Mononuclear cell (primary cell): Measurements from ENCODE around the gene GTPBP6. TPM values are rescaled to one million over a fixed set of nuclear protein-coding genes. Genes with fewer than 3 reads are reported as not detected.

ENCODE experiments used
- H3K27me3 ChIP-seq: 2 replicates; pipeline ENCODE4 v1.6.0; 2011; ENCODE audit warnings: low read length, control low read depth; ENCODE audit not compliant: insufficient read depth
- H3K4me1 ChIP-seq: 2 replicates; pipeline ENCODE4 v1.5.1; 2011; ENCODE audit warnings: mild to moderate bottlenecking, low read length, control low read depth; ENCODE audit not compliant: insufficient read depth
- H3K4me3 ChIP-seq: 2 replicates; pipeline ENCODE4 v1.5.1; 2011; ENCODE audit warnings: mild to moderate bottlenecking, low read length, moderate library complexity
- H3K9me3 ChIP-seq: 2 replicates; pipeline ENCODE4 v1.5.1; 2011; ENCODE audit warnings: low read depth, mild to moderate bottlenecking, control low read depth, low read length
- total RNA-seq: library from RNA; depleted of rRNA; stranded (reverse); fragments of >200 nt; gene quantifications from one replicate; pipeline ENCODE4 v1.2.3, GENCODE V29; 2012

GTPBP6 gene, protein sequence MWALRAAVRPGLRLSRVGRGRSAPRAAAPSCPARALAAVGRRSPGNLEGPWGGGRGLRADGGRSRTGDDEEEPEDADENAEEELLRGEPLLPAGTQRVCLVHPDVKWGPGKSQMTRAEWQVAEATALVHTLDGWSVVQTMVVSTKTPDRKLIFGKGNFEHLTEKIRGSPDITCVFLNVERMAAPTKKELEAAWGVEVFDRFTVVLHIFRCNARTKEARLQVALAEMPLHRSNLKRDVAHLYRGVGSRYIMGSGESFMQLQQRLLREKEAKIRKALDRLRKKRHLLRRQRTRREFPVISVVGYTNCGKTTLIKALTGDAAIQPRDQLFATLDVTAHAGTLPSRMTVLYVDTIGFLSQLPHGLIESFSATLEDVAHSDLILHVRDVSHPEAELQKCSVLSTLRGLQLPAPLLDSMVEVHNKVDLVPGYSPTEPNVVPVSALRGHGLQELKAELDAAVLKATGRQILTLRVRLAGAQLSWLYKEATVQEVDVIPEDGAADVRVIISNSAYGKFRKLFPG
- total RNA-seq: 27.4 TPM

DNA sequence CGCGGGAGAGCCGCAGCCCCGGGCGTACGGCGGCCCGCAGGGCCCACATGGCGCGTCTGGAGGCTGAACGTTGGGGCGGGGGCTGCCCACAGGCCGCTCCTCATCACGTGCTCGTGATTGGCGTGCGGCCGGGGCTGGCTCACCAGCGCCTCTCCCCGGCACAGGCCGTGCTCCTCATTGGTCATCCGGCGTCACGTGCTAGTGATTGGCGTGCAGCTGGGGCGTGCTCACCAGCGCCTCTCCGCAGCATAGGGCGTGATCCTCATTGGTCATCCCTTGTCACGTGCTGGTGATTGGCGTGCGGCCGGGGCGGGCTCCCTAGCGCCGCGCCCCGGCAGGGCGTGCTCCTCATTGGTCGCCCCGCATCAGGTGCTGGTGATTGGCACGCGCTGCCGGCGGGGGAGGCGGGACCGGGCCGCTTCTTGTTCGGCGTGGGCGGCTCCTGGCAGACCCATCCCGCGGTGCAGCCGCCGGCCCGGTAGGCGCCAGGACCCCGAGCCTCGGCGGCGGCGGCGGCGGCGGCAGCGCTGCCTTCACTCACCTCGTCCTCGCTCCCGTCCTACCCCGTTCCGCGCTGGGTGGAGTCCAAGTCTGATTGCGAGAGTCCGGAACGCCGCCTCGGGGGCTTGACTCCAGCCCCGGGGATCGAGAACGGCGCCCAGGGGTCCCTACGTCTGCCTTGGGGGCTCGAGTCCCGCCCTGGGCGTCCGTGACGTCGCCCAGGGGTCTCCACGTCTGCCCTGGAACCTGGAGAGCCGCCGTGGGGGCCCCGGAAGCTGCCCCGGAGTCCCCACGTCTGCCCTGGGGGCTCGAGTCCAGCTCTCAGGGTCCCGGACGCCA lies at the start of gene GTPBP6:
Gene GTPBP6, minus strand, starts transcription at position 58 of the 840 bp plus-strand sequence. Its CDS starts 9 bp downstream, at position 49.
- H3K4me1 ChIP-seq: peaks cover 24% of the 10 kb centered on the region
- H3K9me3 ChIP-seq: no peaks in the 10 kb centered on the region
- H3K4me3 ChIP-seq: peak within 1 kb of the TSS; percentile 76
- H3K27me3 ChIP-seq: no peaks in the 10 kb centered on the region

DNA sequence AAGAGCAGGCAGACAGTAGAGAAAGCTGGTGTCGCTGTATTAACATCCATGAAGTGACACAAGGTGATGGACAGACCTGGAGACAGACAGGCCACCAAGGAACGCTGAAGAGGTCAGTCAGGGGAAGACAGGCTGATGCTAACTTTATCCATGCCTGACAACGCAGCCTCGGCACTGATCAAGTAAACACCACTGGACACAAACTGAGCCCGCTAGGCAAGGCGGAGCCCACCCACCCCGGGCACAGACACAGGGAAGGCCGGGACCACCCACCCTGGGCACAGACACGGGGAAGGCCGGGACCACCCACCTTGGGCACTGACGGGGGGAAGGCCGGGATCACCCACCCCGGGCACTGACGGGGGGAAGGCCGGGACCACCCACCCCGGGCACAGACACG lies 49.3 kb upstream of the GTPBP6 start:
- Histone ChIP-seq H3K9me3 (no peaks in the 10 kb centered on the region), H3K4me3 (no peak overlapping the region), H3K27me3 (peaks cover 11% of the 10 kb centered on the region), H3K4me1 (no peaks in the 10 kb centered on the region)

DNA sequence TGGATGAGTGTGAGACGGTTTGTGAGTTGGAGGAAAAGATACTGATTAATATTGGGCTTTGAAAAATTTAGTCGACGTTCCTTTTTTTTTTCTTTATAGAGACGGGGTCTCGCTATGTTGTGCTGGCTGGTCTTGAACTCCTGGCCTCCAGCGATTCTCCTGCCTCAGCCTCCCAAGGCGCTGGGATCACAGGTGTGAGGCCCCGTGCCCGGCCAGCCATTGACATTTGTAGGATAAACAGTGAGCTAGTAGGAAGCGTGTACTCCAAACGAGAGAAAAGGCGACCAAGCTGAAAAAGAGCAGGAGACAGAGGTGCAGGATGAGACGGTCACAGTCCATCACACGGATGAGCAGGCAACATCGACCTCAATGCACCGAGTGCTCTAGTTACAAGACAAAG lies 48.8 kb upstream of the GTPBP6 start:
- Histone ChIP-seq H3K9me3 (no peaks in the 10 kb centered on the region), H3K27me3 (peaks cover 6% of the 10 kb centered on the region), H3K4me3 (no peak overlapping the region), H3K4me1 (no peaks in the 10 kb centered on the region)

DNA sequence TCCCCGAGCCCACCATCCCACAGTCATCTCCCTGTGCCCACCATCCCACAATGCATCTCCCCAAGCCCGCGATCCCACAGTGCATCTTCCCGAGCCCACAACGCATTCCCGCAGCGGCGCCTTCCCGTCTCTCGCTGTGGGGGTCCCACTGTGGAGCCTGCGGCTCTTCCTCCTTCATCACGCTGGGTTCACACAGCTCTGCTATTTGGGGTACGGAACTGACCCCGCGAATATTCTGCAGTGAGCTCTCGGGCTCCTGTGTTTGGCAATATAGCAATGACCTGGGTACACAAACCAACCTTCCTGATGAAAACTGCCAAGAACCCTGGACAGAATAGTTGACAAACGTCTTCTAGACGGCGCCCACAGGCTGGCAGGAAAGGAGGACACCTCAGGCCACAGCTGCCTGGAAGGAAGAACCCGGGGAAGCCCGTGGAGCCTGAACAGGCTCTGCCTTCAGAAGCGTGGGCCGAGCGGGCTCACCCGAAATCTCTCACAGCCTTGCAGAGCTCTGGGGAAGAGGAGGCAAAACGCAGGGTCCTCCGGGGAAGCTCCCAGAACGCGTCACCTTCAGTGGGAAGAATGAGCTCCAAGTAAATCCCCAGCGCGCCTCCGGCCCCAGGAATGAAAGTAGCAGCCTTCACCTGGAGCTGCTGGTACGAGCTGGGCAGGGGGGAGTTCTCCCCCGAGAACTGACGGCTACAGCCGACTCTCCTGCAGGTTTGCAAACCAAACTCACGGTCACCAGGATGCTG lies 45.2 kb upstream of the GTPBP6 start:
- H3K9me3 ChIP-seq: no peaks in the 10 kb centered on the region
- H3K4me3 ChIP-seq: no peak overlapping the region
- H3K4me1 ChIP-seq: no peaks in the 10 kb centered on the region
- no peaks in the 10 kb centered on the region for H3K27me3 ChIP-seq

DNA sequence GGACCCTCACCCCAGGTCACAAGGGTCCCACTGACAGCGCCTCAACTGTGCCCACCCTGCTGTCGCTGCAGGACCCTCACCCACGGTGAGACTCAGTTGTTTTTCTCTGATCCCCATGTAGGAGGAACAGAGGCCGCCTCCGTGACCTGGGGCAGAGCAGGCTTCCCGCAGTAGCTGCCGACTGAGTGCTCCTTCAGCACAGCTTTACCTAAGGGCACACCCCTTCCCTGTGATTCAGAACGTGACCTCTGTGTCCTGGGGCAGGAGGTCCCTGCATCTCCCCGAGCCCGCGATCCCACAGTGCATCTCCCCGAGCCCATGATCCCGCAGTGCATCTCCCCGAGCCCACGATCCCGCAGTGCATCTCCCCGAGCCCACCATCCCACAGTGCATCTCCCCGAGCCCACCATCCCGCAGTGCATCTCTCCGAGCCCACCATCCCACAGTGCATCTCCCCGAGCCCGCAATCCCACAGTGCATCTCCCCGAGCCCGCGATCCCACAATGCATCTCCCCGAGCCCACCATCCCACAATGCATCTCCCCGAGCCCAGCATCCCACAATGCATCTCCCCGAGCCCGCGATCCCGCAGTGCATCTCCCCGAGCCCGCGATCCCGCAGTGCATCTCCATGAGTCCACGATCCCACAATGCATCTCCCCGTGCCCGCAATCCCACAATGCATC lies 44.5 kb upstream of the GTPBP6 start:
- Histone ChIP-seq H3K9me3 (no peaks in the 10 kb centered on the region), H3K27me3 (no peaks in the 10 kb centered on the region), H3K4me3 (no peak overlapping the region), H3K4me1 (no peaks in the 10 kb centered on the region)

DNA sequence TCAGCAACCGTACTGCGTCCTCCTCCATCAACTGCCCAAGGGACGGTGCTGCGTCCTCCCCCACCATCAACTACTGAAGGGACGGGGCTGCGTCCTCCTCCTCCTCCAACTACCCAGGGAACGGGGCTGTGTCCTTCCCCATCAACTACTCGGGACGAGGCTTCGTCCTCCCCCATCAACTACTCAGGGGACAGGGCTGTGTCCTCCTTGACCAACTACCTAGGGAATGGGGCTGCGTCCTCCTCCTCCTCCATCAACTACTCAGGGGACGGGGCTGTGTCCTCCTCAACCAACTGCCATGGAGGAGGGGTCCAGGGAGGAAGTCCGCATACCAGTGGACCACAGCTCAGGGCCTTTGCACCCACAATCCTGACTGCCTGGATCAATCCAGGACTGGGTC lies 43.8 kb upstream of the GTPBP6 start:
- Histone ChIP-seq H3K9me3 (no peaks in the 10 kb centered on the region), H3K4me3 (no peak overlapping the region), H3K4me1 (no peaks in the 10 kb centered on the region), H3K27me3 (no peaks in the 10 kb centered on the region)

DNA sequence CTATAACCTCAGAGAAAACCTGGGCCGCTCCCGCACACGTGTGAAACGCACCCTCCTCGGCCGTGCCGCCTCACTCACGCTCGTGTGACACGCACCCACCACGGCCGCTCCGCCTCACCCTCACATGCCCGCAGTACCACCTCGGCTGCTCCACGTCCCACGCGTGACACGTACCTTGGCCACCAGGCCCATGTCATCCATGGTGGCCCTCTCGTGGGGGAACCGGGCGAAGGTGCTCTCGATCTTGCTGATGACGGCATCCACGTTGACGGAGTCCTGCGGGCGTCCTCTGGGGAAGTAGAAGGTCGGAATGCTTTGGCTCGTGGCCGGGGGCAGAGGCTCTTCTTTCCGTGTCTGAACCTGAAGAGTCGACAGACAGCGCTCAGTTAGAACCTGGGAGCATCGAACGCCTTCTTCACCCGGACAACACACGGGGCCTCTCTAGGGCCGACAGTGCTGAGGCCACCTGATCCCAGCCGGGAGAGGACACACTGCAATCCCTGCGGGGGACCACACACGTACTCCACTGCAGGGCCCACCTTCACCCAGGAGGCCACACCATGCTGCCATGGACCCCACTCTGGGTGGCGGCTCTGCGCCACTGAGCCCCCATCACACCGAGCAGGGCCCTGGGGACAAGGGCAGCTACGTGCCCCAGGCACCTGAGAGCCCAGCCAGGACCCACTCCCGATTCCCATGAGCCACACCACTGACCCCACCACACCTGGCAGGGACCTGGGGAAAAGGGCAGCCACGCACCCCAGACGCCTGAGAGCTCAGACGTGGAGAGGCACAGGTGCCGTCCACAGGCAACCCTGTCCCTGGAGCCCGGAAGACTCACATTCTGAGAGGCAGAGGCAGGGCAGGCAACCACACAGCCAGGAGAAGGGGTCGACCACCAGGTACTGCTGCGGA lies 42.9 kb upstream of the GTPBP6 start:
- H3K9me3 ChIP-seq: no peaks in the 10 kb centered on the region
- no peaks in the 10 kb centered on the region for H3K27me3 ChIP-seq
- H3K4me3 ChIP-seq: no peak overlapping the region

DNA sequence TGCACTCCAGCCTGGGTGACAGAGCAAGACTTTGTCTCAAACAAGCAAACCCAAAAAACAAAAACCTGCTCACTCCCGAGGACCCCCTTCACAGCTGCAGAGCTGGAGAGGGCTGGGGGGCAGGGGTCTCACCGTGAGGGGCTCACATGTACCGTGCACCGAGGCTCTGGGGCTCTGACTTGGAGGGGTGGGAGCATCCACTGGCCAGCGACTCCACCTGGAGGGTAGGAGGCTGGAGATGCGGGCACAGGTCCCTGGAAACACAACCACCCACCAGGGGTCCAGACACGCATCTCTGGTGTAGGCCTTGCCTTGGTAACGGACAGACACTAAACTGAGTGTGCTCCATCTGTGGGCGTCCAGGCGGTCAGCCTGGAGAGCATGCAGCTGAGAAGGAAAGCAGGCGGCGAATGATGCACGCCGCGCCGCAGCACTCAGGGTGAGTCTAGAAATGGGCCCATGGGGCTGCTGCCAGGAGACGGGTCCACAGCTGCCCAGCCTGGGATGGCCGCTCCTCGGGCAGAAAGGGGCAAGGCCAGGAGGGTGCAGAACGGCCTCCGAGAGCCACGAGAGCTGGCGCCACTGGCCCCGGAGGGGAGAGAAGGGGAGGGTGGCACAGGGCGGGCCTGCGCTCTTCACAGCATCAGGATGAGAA lies 42.0 kb upstream of the GTPBP6 start:
- Histone ChIP-seq H3K4me3 (no peak overlapping the region), H3K4me1 (peaks cover 3% of the 10 kb centered on the region), H3K27me3 (no peaks in the 10 kb centered on the region), H3K9me3 (no peaks in the 10 kb centered on the region)

More for the DNA sequence above, 42.9 kb upstream of the GTPBP6 start:
- H3K4me1 ChIP-seq: peaks cover 3% of the 10 kb centered on the region

DNA sequence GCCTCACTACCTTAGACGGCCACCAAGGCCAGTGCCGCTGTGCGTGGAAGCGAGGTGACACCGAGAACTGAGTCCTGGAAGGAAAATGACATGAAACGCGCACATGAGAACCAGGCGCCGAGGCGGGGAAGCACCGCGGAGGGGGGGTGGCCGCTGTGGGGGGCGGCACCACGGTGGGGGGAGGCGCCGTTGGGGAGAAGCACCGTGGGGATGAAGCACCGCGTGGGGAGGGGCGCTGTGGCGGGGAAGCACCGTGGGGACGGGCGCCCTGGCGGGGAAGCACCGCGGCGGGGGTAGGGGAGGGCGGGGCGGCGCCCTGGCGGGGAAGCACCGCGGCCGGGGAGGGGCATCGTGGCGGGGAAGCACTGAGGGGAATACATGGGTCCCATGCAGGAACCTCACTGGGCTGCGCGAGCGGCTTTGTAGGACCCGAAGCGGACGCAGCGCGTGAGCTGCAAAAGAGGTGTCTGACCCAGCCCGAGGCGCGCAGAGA lies 40.1 kb upstream of the GTPBP6 start:
- Histone ChIP-seq H3K27me3 (no peaks in the 10 kb centered on the region), H3K4me1 (peaks cover 3% of the 10 kb centered on the region), H3K4me3 (no peak overlapping the region), H3K9me3 (no peaks in the 10 kb centered on the region)

DNA sequence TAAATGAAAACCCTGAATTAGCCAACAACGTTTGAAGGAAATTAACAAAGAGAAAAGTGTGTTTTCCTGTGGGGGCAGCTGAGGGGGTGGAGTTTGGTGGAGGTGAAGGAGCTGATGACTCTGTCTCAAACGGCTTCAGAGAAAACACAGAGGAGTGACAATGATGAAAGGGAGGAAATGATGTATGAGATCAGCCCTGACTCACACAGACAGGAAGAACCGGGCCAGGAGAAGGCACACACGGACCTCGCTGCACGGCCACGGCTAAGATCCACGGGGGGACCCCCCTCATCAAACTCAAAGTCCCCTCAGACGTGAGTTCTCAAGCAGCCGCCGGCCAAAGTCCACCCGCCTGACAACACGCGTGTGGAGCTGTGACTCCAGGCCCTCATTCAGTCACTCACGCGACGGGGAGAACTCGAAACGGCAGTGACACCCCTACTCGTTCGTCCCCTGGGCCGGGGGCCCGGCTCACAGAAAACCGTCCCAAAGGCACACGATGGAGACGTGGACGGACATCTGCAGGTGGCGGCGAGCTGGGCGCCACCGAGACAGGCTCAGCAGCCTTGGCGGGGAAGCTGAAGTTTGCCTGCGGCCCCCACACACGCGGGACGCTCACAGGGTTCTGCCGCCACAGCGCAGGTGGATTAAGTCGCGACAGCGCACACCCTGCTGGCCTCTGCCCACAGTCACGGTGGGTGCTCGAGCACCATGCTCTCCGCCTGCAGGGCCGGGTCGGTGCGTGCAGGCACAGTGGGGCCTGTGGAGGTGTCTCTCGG lies 39.3 kb upstream of the GTPBP6 start:
- Histone ChIP-seq H3K9me3 (no peaks in the 10 kb centered on the region), H3K4me1 (peaks cover 3% of the 10 kb centered on the region), H3K4me3 (no peak overlapping the region), H3K27me3 (no peaks in the 10 kb centered on the region)

DNA sequence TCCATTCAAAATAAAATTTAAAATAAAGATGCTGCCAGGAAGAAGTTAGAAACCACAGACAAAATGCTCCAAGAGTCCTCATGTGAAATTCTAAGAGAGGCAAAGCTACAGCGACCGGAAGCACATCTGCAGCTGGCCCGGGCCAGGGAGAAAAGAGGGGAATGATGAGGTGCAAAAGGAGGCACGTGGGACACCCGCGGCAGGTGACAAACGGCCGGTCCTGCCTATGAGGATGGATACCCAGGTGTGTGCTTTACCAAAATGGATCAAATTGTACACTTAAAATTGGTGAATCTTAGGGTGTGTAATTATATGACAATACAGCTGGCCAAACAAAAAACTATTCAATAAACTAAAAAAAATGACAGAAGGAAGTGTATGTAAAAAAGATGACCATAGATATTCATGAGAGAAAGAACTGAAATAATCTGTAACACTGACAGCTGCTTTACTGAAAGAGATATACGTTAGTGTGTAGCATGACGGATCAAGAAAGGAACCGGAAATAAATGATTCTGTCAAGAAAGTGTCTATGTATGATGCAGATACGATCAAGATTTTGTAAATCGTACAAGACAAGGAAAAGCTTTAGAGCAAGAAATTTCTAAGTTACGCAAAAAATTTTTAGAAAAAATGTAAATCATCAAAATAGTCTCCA lies 38.6 kb upstream of the GTPBP6 start:
- Histone ChIP-seq H3K9me3 (no peaks in the 10 kb centered on the region), H3K27me3 (no peaks in the 10 kb centered on the region), H3K4me1 (peaks cover 3% of the 10 kb centered on the region), H3K4me3 (no peak overlapping the region)

DNA sequence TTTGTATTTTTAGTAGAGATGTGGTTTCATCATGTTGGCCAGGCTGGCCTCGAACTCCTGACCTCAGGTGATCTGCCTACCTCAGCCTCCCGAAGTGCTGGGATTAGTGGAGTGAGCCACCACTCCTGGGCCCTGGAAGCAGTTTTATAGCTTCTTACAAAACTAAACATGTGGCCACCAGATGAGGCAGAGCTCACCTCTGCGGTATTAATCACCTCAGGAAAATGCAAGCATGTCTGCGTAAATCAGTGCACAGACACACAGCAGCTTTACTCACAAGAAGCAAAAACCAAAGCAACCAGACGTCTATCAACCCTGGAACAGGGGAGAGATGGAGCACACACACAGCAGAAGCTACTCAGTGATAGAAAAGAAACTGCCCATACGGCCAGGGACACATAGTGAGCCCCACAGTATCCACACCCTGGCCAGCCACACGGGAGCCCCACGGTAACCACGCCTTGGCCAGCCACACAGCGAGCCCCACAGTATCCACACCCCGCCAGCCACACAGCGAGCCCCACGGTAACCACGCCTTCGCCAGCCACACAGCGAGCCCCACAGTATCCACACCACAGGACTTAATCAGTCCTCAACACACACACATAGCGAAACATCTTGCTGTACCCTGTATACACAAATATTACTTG lies 37.9 kb upstream of the GTPBP6 start:
- H3K4me1 ChIP-seq: peaks cover 3% of the 10 kb centered on the region
- H3K9me3 ChIP-seq: no peaks in the 10 kb centered on the region
- no peaks in the 10 kb centered on the region for H3K27me3 ChIP-seq

More for the DNA sequence above, 37.9 kb upstream of the GTPBP6 start:
- H3K4me3 ChIP-seq: no peak overlapping the region
